GM18951 (cell line): ENCODE measurements around the gene MYT1.

Source experiments
- POLR2A ChIP-seq: IDR thresholded peaks from 4 replicates; pipeline ENCODE4 v1.6.1; 2011; ENCODE audit warnings: mild to moderate bottlenecking; ENCODE audit not compliant: insufficient read length, insufficient read depth; ENCODE audit errors: extremely low read depth
- in situ Hi-C: fragments of 300-500 bp; cut with MboI; formaldehyde crosslinking; loops from one replicate; pipeline ENCODE4 v1.12.0; 2022; ENCODE audit warnings: low sequenced_read_pairs, mixed read lengths, inconsistent platforms; ENCODE audit not compliant: unreplicated experiment

MYT1 gene

GRCh38 chr20:64247970-64248841 lies 84.0 kb downstream of the MYT1 start:
- in situ Hi-C loops = no loop called here
- no peak for TF ChIP-seq POLR2A

- no peak for TF ChIP-seq POLR2A
- in situ Hi-C loops = no loop called here
Observed at GRCh38 chr20:64250027-64250426, 85.8 kb downstream of the MYT1 start.

GRCh38 chr20:64253000-64253383 lies 88.7 kb downstream of the MYT1 start:
- TF ChIP-seq POLR2A = no peak
- in situ Hi-C loops = no loop called here

GRCh38 chr20:64253443-64253842 lies 89.2 kb downstream of the MYT1 start:
- in situ Hi-C loops = no loop called here
- TF ChIP-seq POLR2A = no peak

- in situ Hi-C loops = no loop called here
- TF ChIP-seq POLR2A = no peak
Observed at GRCh38 chr20:64254156-64254555, 89.9 kb downstream of the MYT1 start.

- in situ Hi-C loops = no loop called here
- TF ChIP-seq POLR2A = no peak
Observed at GRCh38 chr20:64254571-64255360, 90.5 kb downstream of the MYT1 start.

GRCh38 chr20:64255361-64256281 lies 91.4 kb downstream of the MYT1 start, which contains the start of gene PCMTD2:
Gene PCMTD2 (plus strand): TSS chr20:64255748. CDS start chr20:64259966, 4,218 bp downstream.
- in situ Hi-C loops = no loop called here
- TF ChIP-seq POLR2A = peak; percentile 86

GRCh38 chr20:64256282-64256935 lies 92.2 kb downstream of the MYT1 start:
- no peak for TF ChIP-seq POLR2A
- in situ Hi-C loops = no loop called here

- in situ Hi-C loops = no loop called here
- TF ChIP-seq POLR2A = no peak
Observed at GRCh38 chr20:64257107-64257757, 93.0 kb downstream of the MYT1 start.

- TF ChIP-seq POLR2A = no peak
- in situ Hi-C loops = no loop called here
Observed at GRCh38 chr20:64258071-64258823, 94.0 kb downstream of the MYT1 start.

GRCh38 chr20:64260239-64260638 lies 96.0 kb downstream of the MYT1 start:
- in situ Hi-C loops = no loop called here
- TF ChIP-seq POLR2A = no peak
